ENCODE measurements around the gene RPSA. TPM values are rescaled to one million over a fixed set of nuclear protein-coding genes. Genes with fewer than 3 reads are reported as not detected.
A peak's percentile ranks its signal among the peaks of the same experiment; 100 is the strongest.

The RPSA gene
- total RNA-seq, 1 experiment from 2014 or later, result 2,455 TPM

- TF ChIP-seq, protein P1, sequence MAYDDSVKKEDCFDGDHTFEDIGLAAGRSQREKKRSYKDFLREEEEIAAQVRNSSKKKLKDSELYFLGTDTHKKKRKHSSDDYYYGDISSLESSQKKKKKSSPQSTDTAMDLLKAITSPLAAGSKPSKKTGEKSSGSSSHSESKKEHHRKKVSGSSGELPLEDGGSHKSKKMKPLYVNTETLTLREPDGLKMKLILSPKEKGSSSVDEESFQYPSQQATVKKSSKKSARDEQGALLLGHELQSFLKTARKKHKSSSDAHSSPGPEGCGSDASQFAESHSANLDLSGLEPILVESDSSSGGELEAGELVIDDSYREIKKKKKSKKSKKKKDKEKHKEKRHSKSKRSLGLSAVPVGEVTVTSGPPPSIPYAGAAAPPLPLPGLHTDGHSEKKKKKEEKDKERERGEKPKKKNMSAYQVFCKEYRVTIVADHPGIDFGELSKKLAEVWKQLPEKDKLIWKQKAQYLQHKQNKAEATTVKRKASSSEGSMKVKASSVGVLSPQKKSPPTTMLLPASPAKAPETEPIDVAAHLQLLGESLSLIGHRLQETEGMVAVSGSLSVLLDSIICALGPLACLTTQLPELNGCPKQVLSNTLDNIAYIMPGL (CRISPR knock-in tag; IDR thresholded peaks at IDR 0.05), result peak; percentile 90
- TF ChIP-seq USF1 (CRISPR knock-in tag; IDR thresholded peaks at IDR 0.05), result peak; percentile 79
- peak; percentile 98 for TF ChIP-seq MAX (CRISPR knock-in tag; IDR thresholded peaks at IDR 0.05)
- TF ChIP-seq ZNF219 (CRISPR knock-in tag; IDR thresholded peaks at IDR 0.05; ENCODE audit: borderline replicate concordance), result peak; percentile 44; the same call in 1 of the 2 replicates
- TF ChIP-seq NR2C2 (CRISPR knock-in tag; IDR thresholded peaks at IDR 0.05), result no peak
- no peak for TF ChIP-seq ZNF396 (CRISPR knock-in tag; IDR thresholded peaks at IDR 0.05; ENCODE audit: borderline replicate concordance)
- peak; percentile 88 for TF ChIP-seq CREM (CRISPR knock-in tag; IDR thresholded peaks at IDR 0.05)
- TF ChIP-seq SP1 (CRISPR knock-in tag; conservative IDR thresholded peaks at IDR 0.05), result peak; percentile 74
- TF ChIP-seq ETV6 (CRISPR knock-in tag; IDR thresholded peaks at IDR 0.05), result peak; percentile 89
- TF ChIP-seq ZNF532 (CRISPR knock-in tag; IDR thresholded peaks at IDR 0.05; ENCODE audit: borderline replicate concordance), result 0 out of 2 replicates have a peak, but pooled peaks have one; percentile 27
- 0 out of 2 replicates have a peak, but pooled peaks have one; percentile 11 for TF ChIP-seq NFATC4 (CRISPR knock-in tag; IDR thresholded peaks at IDR 0.05)
- TF ChIP-seq PREB (CRISPR knock-in tag; IDR thresholded peaks at IDR 0.05; ENCODE audit: borderline replicate concordance), result no peak
- no peak for TF ChIP-seq CBFB (CRISPR knock-in tag; IDR thresholded peaks at IDR 0.05; ENCODE audit: low read depth)
- peak; percentile 84 for TF ChIP-seq TEAD1 (CRISPR knock-in tag; IDR thresholded peaks at IDR 0.05)
- TF ChIP-seq, protein P2, sequence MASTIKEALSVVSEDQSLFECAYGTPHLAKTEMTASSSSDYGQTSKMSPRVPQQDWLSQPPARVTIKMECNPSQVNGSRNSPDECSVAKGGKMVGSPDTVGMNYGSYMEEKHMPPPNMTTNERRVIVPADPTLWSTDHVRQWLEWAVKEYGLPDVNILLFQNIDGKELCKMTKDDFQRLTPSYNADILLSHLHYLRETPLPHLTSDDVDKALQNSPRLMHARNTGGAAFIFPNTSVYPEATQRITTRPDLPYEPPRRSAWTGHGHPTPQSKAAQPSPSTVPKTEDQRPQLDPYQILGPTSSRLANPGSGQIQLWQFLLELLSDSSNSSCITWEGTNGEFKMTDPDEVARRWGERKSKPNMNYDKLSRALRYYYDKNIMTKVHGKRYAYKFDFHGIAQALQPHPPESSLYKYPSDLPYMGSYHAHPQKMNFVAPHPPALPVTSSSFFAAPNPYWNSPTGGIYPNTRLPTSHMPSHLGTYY (CRISPR knock-in tag; IDR thresholded peaks at IDR 0.05), result no peak
- TF ChIP-seq JUN (CRISPR knock-in tag; IDR thresholded peaks at IDR 0.05), result peak; percentile 90
- TF ChIP-seq, protein P3, sequence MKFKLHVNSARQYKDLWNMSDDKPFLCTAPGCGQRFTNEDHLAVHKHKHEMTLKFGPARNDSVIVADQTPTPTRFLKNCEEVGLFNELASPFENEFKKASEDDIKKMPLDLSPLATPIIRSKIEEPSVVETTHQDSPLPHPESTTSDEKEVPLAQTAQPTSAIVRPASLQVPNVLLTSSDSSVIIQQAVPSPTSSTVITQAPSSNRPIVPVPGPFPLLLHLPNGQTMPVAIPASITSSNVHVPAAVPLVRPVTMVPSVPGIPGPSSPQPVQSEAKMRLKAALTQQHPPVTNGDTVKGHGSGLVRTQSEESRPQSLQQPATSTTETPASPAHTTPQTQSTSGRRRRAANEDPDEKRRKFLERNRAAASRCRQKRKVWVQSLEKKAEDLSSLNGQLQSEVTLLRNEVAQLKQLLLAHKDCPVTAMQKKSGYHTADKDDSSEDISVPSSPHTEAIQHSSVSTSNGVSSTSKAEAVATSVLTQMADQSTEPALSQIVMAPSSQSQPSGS (CRISPR knock-in tag; IDR thresholded peaks at IDR 0.05; ENCODE audit: borderline replicate concordance, low read depth), result no peak
- TF ChIP-seq IRF1 (CRISPR knock-in tag; IDR thresholded peaks at IDR 0.05), result peak; percentile 77; the same call in 1 of the 2 replicates
- no peak for TF ChIP-seq MLX (CRISPR knock-in tag; IDR thresholded peaks at IDR 0.05)
- TF ChIP-seq, protein P4, sequence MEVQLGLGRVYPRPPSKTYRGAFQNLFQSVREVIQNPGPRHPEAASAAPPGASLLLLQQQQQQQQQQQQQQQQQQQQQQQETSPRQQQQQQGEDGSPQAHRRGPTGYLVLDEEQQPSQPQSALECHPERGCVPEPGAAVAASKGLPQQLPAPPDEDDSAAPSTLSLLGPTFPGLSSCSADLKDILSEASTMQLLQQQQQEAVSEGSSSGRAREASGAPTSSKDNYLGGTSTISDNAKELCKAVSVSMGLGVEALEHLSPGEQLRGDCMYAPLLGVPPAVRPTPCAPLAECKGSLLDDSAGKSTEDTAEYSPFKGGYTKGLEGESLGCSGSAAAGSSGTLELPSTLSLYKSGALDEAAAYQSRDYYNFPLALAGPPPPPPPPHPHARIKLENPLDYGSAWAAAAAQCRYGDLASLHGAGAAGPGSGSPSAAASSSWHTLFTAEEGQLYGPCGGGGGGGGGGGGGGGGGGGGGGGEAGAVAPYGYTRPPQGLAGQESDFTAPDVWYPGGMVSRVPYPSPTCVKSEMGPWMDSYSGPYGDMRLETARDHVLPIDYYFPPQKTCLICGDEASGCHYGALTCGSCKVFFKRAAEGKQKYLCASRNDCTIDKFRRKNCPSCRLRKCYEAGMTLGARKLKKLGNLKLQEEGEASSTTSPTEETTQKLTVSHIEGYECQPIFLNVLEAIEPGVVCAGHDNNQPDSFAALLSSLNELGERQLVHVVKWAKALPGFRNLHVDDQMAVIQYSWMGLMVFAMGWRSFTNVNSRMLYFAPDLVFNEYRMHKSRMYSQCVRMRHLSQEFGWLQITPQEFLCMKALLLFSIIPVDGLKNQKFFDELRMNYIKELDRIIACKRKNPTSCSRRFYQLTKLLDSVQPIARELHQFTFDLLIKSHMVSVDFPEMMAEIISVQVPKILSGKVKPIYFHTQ (CRISPR knock-in tag; IDR thresholded peaks at IDR 0.05), result peak; percentile 81; the same call in 1 of the 2 replicates
- peak; percentile 60 for TF ChIP-seq NFYB (CRISPR knock-in tag; conservative IDR thresholded peaks at IDR 0.05; ENCODE audit: low read depth)
These were observed at the start of gene RPSA (continued) for GRCh38 chr3:39406368-39407258.

Measured in WTC11 (cell line).